ENCODE data around the gene RPP40. TPM values are rescaled to one million over a fixed set of nuclear protein-coding genes. Genes with fewer than 3 reads are reported as not detected.
A peak's percentile ranks its signal among the peaks of the same experiment; 100 is the strongest.

Gene RPP40
- total and polyA plus RNA-seq, 9 of the 15 experiments (the other 6 are each of a cell fraction or from before 2014, with no cell fraction given) = 22.6 to 114 (median 39.0) TPM

- TF ChIP-seq, protein P1, sequence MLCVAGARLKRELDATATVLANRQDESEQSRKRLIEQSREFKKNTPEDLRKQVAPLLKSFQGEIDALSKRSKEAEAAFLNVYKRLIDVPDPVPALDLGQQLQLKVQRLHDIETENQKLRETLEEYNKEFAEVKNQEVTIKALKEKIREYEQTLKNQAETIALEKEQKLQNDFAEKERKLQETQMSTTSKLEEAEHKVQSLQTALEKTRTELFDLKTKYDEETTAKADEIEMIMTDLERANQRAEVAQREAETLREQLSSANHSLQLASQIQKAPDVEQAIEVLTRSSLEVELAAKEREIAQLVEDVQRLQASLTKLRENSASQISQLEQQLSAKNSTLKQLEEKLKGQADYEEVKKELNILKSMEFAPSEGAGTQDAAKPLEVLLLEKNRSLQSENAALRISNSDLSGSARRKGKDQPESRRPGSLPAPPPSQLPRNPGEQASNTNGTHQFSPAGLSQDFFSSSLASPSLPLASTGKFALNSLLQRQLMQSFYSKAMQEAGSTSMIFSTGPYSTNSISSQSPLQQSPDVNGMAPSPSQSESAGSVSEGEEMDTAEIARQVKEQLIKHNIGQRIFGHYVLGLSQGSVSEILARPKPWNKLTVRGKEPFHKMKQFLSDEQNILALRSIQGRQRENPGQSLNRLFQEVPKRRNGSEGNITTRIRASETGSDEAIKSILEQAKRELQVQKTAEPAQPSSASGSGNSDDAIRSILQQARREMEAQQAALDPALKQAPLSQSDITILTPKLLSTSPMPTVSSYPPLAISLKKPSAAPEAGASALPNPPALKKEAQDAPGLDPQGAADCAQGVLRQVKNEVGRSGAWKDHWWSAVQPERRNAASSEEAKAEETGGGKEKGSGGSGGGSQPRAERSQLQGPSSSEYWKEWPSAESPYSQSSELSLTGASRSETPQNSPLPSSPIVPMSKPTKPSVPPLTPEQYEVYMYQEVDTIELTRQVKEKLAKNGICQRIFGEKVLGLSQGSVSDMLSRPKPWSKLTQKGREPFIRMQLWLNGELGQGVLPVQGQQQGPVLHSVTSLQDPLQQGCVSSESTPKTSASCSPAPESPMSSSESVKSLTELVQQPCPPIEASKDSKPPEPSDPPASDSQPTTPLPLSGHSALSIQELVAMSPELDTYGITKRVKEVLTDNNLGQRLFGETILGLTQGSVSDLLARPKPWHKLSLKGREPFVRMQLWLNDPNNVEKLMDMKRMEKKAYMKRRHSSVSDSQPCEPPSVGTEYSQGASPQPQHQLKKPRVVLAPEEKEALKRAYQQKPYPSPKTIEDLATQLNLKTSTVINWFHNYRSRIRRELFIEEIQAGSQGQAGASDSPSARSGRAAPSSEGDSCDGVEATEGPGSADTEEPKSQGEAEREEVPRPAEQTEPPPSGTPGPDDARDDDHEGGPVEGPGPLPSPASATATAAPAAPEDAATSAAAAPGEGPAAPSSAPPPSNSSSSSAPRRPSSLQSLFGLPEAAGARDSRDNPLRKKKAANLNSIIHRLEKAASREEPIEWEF (CRISPR knock-in tag; IDR thresholded peaks at IDR 0.05) = no peak
- TF ChIP-seq ZNF41 (CRISPR knock-in tag; conservative IDR thresholded peaks at IDR 0.05) (no peak), CTBP1 (IDR thresholded peaks at IDR 0.05; ENCODE audit: borderline replicate concordance) (peak; percentile 40; the same call in 1 of the 2 replicates), NFIX (CRISPR knock-in tag; IDR thresholded peaks at IDR 0.05; ENCODE audit: low read depth) (no peak), CREB1 (IDR thresholded peaks at IDR 0.05) (peak; percentile 51; the same call in 1 of the 2 replicates), CREB1 (CRISPR knock-in tag; IDR thresholded peaks at IDR 0.05) (peak; percentile 69), PBX2 (CRISPR knock-in tag; IDR thresholded peaks at IDR 0.05; ENCODE audit: low read depth) (no peak), PBX2 (tag; conservative IDR thresholded peaks at IDR 0.05; ENCODE audit: low read depth) (peak; percentile 90), ZBTB33 (CRISPR knock-in tag; IDR thresholded peaks at IDR 0.05) (peak; percentile 80), ZFP36 (IDR thresholded peaks at IDR 0.05; ENCODE audit: low read depth, low read length, partially characterized antibody) (peak; percentile 17), SAFB (IDR thresholded peaks at IDR 0.05; ENCODE audit: borderline replicate concordance, low read depth, low read length) (no peak), ZBTB5 (IDR thresholded peaks at IDR 0.05) (no peak), KLF6 (CRISPR knock-in tag; IDR thresholded peaks at IDR 0.05; ENCODE audit: borderline replicate concordance) (no peak), HDAC3 (IDR thresholded peaks at IDR 0.05; ENCODE audit: borderline replicate concordance, partially characterized antibody) (no peak)
Measured at GRCh38 chr6:5030596-5031136, 26.8 kb upstream of the RPP40 start (continued).

Measured in K562 (cell line).